ENCODE measurements around the gene MICAL2.

The MICAL2 gene

DNA sequence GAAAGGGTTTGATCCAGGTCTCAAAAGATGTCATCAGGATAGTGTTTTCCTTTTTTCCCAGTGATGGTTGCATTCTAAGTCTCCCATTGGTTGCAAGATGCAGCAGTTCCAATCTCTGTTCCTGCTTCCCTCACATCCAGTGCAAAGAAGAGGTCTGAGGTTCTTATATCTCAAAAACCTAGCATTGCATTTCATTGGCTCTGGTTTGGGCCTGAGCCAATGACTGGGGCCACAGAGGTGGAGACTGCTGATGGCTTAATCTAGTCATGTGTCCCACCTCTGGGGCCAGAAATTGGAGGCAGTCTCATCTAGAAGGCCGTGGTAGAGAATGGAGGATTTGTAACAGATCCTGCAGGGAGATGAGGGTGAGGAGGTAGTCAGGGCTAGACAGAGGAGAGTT, 13.2 kb upstream of the MICAL2 start:
- no peak for DNase-seq (ENCODE audit: low read depth, low spot score)

- DNase-seq (ENCODE audit: low read depth, low spot score), result no peak
These were observed 11.8 kb upstream of the MICAL2 start for GRCh38 chr11:12098601-12099000.

DNA sequence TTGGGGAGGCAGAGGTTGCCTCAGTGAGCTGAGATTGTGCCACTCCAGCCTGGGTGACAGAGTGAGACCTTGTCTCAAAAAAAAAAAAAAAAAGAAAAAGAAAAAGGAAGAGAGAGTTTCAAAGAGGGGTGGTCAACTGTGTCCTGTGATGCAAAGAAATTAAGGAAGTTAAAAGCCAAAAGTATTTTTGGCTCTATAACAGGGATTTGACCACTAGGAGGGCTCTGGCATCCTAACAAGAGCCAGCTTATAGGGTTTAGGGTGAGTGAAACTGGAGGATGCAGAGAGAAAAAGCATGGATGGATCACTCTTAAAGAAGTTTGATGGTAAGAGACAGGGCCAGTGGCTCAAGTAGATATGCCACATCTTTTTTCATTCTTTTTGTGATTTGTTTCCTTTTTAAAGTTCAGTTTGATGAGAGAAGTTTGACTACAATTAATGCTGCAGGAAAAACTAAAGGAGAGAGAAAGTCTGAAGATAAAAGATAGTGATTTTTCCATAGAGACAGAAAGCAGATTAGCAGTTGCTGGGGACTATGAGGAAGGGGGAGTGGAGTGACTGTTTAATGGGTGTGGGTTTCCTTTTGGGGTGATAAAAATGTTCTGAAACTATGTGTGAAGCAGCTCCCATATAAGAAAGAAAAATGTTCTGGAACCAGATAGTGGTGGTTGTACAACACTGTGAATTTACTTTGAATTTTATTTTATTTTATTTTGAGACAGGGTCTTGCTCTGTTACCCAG, 11.1 kb upstream of the MICAL2 start:
- DNase-seq (ENCODE audit: low read depth, low spot score), result no peak

- no peak for DNase-seq (ENCODE audit: low read depth, low spot score)
These were observed 10.0 kb upstream of the MICAL2 start for GRCh38 chr11:12100429-12100828.

DNA sequence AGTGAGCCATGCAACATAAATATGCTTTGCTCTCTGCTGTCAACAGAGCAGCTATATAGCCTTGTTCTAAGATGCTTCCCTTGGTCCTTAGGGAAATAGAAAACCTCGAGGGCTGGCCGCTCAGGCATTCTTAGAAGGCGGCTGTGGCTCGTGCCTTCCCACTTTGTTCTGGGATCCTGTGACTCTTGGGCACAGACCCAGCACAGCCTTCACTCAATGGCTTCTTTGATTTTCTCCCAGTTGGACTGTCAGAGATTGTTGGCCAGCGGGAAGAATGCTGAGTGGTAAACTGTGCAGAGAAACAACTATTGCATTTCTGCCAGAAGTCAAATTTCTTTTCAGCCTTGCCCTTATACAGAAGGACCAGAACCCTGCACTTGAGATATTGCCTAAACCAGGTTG, 9.5 kb upstream of the MICAL2 start:
- DNase-seq (ENCODE audit: low read depth, low spot score), result no peak

DNA sequence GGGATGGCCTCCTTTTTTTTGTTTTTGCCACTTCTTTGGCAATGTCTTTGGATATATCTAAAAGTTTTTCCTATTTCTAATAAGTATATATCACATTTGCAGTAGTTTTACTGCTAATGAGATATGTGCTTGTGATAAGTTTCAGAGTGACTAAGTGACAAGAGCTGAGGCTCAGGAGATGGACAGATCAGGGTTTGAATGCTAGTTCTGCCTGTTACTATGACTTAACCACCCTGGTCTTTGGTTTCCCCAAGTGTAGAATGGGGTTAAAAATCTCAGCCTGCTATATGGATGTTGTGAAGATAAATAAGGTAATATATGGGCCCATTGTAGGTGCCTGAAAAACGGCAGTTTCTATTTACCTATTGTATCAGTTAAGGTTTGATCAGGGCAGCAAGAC, 9.1 kb upstream of the MICAL2 start:
- DNase-seq (ENCODE audit: low read depth, low spot score), result no peak

DNA sequence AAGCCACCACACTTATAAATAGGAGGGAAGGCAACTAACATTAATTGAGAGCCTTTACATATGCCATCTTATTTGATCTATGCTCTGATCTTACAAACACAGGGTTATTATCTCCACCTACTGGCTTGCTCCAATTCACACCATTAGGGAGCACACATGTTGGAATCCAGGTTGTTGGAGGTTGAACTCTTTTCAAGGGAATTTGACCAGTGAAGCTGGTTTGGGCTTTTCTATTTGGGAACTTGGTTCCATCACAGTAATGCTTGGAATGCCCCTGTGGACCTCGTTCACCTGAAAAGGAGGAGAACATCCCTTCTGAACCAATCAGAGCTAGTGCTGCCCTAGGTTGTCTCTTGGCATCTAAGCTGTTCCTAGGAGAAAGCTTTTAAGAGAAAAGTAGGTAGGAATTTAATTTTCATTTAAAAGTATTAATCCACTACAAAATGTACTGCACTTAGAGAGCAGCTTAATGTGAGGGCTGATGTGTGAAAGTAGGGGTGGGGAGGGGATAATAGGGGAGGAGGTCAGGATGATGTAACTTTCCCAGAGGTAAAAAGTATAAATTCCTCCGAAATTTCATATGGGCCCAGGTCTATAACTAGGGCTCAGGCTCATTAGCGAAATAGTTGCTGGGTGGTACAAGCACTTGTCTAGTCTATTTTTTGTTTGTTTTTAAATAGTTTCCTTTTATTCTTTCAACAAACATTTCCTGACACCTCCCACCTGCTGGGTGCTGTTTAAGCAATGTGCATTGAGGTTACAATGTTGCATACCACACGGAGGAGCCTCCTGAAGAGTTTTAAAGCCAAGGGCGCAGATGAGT, 7.6 kb upstream of the MICAL2 start:
- DNase-seq (ENCODE audit: low read depth, low spot score), result no peak

DNA sequence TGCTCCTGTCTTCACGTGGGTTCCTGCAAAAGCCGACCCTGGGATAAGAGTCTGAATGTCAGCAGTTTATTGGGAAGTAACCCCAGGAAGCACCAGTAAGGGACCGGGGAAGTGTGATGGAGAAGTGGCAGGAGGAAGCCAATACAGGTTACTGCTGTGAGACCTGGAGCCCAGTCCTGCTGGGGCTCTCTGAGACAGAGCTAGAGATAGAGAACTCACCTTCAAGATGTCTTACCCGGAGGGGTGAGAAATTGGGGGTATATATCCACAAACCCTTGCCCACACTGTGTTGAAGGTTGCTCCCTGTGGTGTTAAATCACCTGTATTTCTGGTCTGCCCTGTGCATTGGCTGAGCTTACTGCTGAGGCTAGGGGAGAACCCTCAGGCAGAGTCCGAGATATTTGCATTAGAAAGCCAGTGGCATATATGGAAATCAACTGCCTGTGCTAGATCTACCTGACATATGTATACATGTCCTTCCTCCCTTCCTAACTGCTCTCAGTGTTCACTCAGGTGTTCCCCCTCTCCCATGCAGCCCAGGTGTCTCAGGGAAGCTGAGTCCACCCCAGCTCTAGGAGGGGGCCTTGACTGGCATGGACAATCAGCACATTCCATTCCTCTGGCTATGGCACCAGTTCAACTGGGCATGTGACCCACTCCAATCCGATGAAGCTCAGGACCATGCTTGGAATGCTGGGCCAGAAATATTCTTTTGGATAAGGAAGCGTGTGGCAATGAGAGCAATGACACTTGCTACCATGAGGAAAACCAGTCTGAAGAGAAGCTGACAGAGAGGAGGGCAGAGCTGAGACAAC, 6.8 kb upstream of the MICAL2 start:
- no peak for DNase-seq (ENCODE audit: low read depth, low spot score)

- DNase-seq (ENCODE audit: low read depth, low spot score), result no peak
These were observed 4.9 kb upstream of the MICAL2 start for GRCh38 chr11:12105471-12105870.

- no peak for DNase-seq (ENCODE audit: low read depth, low spot score)
These were observed 4.3 kb upstream of the MICAL2 start for GRCh38 chr11:12106101-12106500.

DNA sequence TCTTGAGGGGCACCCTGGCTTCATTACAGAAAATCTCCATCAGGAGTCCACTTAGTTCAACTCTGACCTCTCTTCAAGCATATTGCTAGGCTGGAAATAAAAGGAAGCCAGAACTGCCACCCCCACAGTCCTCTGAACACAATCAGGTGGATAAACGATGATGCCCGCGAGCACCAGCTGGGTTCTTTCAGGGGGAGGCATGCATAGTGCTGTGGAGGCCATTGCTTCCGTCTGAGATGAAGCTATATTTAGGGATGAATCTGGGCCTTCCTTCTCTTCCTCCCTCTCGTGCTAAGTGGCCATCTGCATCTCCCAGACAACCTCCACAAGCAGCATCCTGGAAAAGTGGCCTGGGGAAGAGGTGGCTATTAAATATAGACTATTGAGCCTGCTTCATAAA, 3.9 kb upstream of the MICAL2 start:
- DNase-seq (ENCODE audit: low read depth, low spot score), result no peak

GRCh38 chr11:12108875-12109453, 1.4 kb upstream of the MICAL2 start:
- no peak for DNase-seq (ENCODE audit: low read depth, low spot score)

GRCh38 chr11:12109591-12110196, 696 bp upstream of the MICAL2 start:
- DNase-seq (ENCODE audit: low read depth, low spot score), result no peak

DNA sequence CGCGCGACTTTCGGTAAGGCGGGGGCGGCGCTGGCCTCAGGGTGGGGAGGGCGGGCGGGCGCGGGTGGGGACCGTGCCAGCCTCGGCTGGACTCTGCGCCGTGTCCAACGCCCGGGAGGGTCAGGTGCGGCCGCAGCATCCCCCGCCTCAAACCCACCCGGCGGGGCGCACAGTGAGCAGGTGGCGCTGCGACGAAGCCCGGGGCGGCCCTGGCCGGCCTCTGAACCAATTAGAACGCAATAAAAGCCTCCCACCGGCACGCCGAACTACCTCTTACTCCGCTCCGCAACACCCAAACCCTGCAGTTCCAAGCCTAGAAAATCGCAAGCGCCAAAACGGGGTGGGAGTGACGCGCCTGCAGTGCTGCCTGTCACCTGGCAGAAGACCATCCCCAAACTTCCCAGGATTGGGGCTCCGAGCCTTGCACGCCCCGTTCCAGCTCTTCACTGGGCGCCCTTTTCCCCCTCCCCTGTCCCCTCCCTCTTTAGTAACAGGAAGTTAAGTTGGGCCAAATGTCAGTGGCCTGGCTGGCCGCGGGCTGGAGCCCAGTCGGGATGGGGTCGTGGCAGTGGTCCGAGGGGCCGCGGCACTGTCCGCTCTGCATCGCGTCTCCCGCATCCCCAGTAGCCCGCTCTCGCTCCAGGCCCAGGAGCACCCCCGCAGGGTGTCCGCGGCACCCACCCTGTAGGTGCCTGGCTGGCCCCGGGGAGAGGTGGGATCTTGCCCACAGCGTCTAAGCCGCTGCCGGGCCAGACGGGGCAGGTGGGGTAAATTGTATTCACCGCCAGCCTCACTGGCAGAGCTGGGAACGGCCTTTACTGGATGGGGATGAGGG, 541 bp downstream of the MICAL2 start:
- no peak for DNase-seq (ENCODE audit: low read depth, low spot score)

GRCh38 chr11:12111549-12112520, 1.4 kb downstream of the MICAL2 start:
- no peak for DNase-seq (ENCODE audit: low read depth, low spot score)

GRCh38 chr11:12112750-12113149, 2.4 kb downstream of the MICAL2 start:
- no peak for DNase-seq (ENCODE audit: low read depth, low spot score)

DNA sequence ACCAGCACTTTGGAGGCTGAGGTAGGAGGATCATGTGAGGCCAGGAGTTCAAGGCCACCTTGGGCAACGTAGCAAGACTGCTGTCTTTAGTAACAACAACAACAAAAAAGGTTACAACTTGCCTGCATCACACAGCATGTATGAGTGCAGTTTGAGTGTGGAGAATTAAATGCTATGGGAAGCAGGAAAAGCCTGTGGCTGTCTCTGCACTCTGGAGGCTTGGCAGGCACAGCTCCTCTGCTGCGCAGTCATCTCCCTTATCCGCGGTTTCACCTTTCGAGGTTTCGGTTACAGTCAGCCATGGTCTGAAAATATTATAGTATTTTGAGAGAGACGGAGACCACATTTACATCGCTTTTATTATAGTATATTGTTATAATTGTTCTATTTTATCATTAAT, 2.9 kb downstream of the MICAL2 start:
- no peak for DNase-seq (ENCODE audit: low read depth, low spot score)

GRCh38 chr11:12114193-12115033, 4.0 kb downstream of the MICAL2 start:
- DNase-seq (ENCODE audit: low read depth, low spot score), result peak; percentile 69
